Smooth muscle cell (in vitro differentiated cells): Measurements from ENCODE around the gene LHFPL3. TPM values are rescaled to one million over a fixed set of nuclear protein-coding genes. Genes with fewer than 3 reads are reported as not detected.

ENCODE experiments used
- DNase-seq: peaks from one replicate; lab custom pipeline; 2025; ENCODE audit not compliant: unreplicated experiment; lab: John Stamatoyannopoulos, UW
- H2AFZ ChIP-seq: fragments of 200-600 bp; sonication (generic); 2 replicates; pipeline ENCODE4 v1.6.0; 2016; ENCODE audit warnings: antibody characterized with exemption, low read depth, mild to moderate bottlenecking
- H3F3A ChIP-seq: fragments of 200-600 bp; sonication (generic); 2 replicates; pipeline ENCODE4 v1.6.0; 2017; ENCODE audit warnings: antibody characterized with exemption, low read depth
- H3K27ac ChIP-seq: fragments of 200-600 bp; sonication (generic); 2 replicates; pipeline ENCODE4 v1.5.1; 2016; ENCODE audit warnings: low read depth, mild to moderate bottlenecking
- H3K27me3 ChIP-seq: fragments of 200-600 bp; sonication (generic); 2 replicates; pipeline ENCODE4 v1.6.1; 2016; ENCODE audit warnings: low read depth, mild to moderate bottlenecking
- H3K36me3 ChIP-seq: fragments of 200-600 bp; sonication (generic); 2 replicates; pipeline ENCODE4 v1.5.1; 2016; ENCODE audit warnings: low read depth
- H3K4me1 ChIP-seq: fragments of 200-600 bp; sonication (generic); 2 replicates; pipeline ENCODE4 v1.5.1; 2016; ENCODE audit warnings: low read depth
- H3K4me2 ChIP-seq: fragments of 200-600 bp; sonication (generic); 2 replicates; pipeline ENCODE4 v1.6.0; 2016; ENCODE audit warnings: mild to moderate bottlenecking
- H3K4me3 ChIP-seq: fragments of 200-600 bp; sonication (generic); 2 replicates; pipeline ENCODE4 v1.5.1; 2016; ENCODE audit warnings: mild to moderate bottlenecking
- H3K79me2 ChIP-seq: fragments of 200-600 bp; sonication (generic); 2 replicates; pipeline ENCODE4 v1.6.0; 2016; ENCODE audit warnings: low read depth, mild to moderate bottlenecking
- H3K9ac ChIP-seq: fragments of 200-600 bp; sonication (generic); 2 replicates; pipeline ENCODE4 v1.6.0; 2016; ENCODE audit warnings: low read depth
- H3K9me3 ChIP-seq: fragments of 200-600 bp; sonication (generic); replicated peaks from 2 replicates; pipeline ENCODE4 v1.5.1; 2016; ENCODE audit warnings: low read depth
- H4K20me1 ChIP-seq: fragments of 200-600 bp; sonication (generic); 2 replicates; pipeline ENCODE4 v1.6.0; 2016; ENCODE audit warnings: low read depth
- WGBS: methylation state at CpG from one replicate; pipeline ENCODE4 v1.1.7; 2016; ENCODE audit warnings: low lambda C conversion rate; 5-methylcytosine and 5-hydroxymethylcytosine counted together
- polyA plus RNA-seq: library from polyadenylated mRNA; unstranded; fragments of >200 nt; fragmentation: Nextera tagmentation; extraction: Ambion mirVana; gene quantifications from 2 replicates; pipeline ENCODE4 v1.2.1, GENCODE V29; 2016
- total RNA-seq: library from RNA; depleted of rRNA; stranded (reverse); fragments of >200 nt; gene quantifications from 2 replicates; pipeline ENCODE4 v1.2.3, GENCODE V29; 2014
- TF ChIP-seq, protein P1 (sequence below): fragments of 200-600 bp; sonication (generic); IDR thresholded peaks from 2 replicates; pipeline ENCODE4 v1.5.1; 2017; ENCODE audit warnings: borderline replicate concordance, mild to moderate bottlenecking, antibody characterized with exemption; ENCODE audit not compliant: insufficient read depth, poor library complexity, severe bottlenecking

The LHFPL3 gene
- total and polyA plus RNA-seq, 2 experiments from 2014 or later, result not detected

DNA sequence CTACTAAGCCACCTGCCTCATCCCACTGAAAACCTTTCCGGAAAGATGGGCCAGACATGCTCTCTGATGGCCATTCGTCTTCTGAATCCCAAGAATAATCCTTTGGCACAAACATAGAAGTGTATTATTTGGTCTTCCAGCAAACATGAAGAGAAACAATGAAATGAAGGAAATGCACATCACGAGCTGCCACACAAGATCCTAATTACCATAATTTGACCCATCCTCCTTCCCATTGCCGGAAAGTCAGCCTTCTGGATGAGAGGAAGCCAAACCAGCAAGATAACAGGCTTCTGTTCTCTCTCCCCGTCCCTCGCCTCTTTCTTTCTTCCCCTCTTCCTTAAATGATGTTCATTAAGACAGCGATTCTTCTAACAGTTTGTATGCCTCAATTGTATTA lies 466.7 kb downstream of the LHFPL3 start:
- Histone ChIP-seq H3K27ac (no peak overlapping the region), H3K4me1 (no peaks in the 10 kb centered on the region)

DNA sequence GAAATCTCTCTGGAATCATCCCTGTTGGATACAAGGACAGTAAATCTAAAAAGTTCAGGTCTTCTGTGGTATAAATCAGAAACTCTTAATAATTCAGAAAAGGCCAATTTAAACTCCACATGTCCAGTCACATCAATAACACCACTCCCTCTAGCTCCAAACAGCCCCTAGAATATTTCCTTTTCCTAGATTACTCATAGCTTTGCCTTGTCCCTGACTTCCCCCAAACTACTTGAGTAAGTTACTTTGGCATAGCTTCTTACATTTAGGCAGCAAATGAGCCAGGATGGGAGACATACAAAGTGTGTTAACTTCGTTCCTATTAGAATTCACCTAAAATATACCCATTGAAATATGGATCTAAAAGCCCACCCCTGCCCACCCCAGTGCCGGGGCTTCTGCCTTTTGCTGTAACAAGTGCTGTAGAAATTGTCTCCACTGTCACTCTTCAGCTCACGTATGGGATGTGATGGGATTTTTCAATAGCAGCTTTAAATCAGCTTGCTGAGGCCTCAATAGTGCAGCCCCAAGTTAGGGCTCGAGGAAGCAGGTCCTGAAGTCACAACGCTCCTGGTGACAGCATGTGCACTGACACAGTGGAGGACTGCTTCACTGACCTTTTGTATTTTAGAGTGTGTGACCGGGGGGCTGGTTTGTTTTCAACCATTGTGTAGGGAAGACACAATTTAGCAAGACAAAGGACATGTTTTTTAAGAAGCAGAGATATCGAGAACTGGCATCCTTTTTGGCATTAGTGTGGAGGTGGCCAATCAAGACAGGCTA lies 467.4 kb downstream of the LHFPL3 start:
- DNase-seq, result no peak
- Histone ChIP-seq H3K9me3 (no peaks in the 10 kb centered on the region), H3K4me3 (no peak overlapping the region), H4K20me1 (no peaks in the 10 kb centered on the region), H2AFZ (no peak overlapping the region), H3K36me3 (no peaks in the 10 kb centered on the region), H3K27ac (no peak overlapping the region), H3K9ac (no peak overlapping the region), H3K27me3 (no peaks in the 10 kb centered on the region), H3F3A (no peaks in the 10 kb centered on the region), H3K79me2 (no peaks in the 10 kb centered on the region), H3K4me1 (no peaks in the 10 kb centered on the region), H3K4me2 (no peak overlapping the region)
- 86% methylated on average over 7 of the region's 7 CpGs for WGBS
- TF ChIP-seq, protein P1, sequence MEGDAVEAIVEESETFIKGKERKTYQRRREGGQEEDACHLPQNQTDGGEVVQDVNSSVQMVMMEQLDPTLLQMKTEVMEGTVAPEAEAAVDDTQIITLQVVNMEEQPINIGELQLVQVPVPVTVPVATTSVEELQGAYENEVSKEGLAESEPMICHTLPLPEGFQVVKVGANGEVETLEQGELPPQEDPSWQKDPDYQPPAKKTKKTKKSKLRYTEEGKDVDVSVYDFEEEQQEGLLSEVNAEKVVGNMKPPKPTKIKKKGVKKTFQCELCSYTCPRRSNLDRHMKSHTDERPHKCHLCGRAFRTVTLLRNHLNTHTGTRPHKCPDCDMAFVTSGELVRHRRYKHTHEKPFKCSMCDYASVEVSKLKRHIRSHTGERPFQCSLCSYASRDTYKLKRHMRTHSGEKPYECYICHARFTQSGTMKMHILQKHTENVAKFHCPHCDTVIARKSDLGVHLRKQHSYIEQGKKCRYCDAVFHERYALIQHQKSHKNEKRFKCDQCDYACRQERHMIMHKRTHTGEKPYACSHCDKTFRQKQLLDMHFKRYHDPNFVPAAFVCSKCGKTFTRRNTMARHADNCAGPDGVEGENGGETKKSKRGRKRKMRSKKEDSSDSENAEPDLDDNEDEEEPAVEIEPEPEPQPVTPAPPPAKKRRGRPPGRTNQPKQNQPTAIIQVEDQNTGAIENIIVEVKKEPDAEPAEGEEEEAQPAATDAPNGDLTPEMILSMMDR, result no peak

More for the DNA sequence above, 466.7 kb downstream of the LHFPL3 start:
- Histone ChIP-seq H3K4me2 (no peak overlapping the region), H3K27me3 (no peaks in the 10 kb centered on the region), H3K36me3 (no peaks in the 10 kb centered on the region), H3K9ac (no peak overlapping the region), H3F3A (no peaks in the 10 kb centered on the region), H2AFZ (no peak overlapping the region), H3K9me3 (no peaks in the 10 kb centered on the region), H3K4me3 (no peak overlapping the region), H4K20me1 (no peaks in the 10 kb centered on the region), H3K79me2 (no peaks in the 10 kb centered on the region)
- TF ChIP-seq, protein P1, result no peak
- WGBS, result 79% methylated on average over 7 of the region's 7 CpGs
- DNase-seq, result no peak

DNA sequence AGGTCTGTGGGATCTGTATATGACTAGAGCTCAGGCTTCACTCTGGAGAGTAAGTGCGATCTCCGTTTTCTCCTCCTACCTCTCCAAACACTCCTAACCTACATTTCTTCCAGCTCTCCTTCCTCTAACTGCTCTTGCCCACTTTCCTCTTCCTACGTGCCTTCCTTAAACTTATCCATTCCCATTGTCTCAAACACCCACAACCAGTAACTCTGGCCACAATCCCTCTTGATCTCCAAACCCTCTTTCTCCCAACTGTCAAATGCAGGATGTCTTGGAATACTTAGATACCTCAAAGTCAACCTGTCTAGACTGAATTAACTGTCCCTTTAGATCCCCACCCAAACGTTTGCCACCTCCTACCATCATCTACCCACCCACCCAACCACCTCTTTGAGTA lies 471.9 kb downstream of the LHFPL3 start:
- no peak for DNase-seq
- Histone ChIP-seq H3K27ac (no peak overlapping the region), H3K9me3 (no peaks in the 10 kb centered on the region), H3K9ac (no peak overlapping the region), H3K4me3 (no peak overlapping the region), H3K4me1 (no peaks in the 10 kb centered on the region), H3F3A (no peaks in the 10 kb centered on the region), H2AFZ (no peak overlapping the region), H3K4me2 (no peak overlapping the region), H3K27me3 (no peaks in the 10 kb centered on the region), H3K36me3 (no peaks in the 10 kb centered on the region), H3K79me2 (no peaks in the 10 kb centered on the region), H4K20me1 (no peaks in the 10 kb centered on the region)
- WGBS, result 71% methylated on average over 4 of the region's 4 CpGs
- TF ChIP-seq, protein P1, result no peak

DNA sequence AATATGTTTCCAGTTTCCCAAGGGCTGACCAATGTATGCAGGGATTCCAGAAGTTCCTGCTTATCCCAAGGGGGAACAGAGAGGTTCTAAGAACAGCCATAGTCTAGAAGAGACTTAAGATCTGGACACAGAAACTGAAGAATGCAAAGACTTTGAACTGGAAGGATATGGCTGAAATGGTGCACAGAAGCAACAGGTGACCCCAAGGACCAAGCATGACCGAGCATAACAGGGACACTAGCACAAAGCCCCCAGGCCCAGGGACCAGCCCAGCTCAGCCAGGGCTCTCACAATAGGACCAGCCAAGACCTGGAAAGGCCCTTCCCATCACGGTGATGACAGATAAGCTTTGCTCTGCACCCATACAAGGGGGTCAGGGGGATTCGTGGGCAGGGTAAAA lies 472.6 kb downstream of the LHFPL3 start:
- no peaks in the 10 kb centered on the region for H3K27me3 ChIP-seq
- no peak overlapping the region for H3K4me3 ChIP-seq

More for the DNA sequence above, 472.6 kb downstream of the LHFPL3 start:
- H3K36me3 ChIP-seq, result no peaks in the 10 kb centered on the region
- H3K4me2 ChIP-seq, result no peak overlapping the region
- WGBS, result 76% methylated on average over 3 of the region's 3 CpGs
- H3F3A ChIP-seq, result no peaks in the 10 kb centered on the region
- no peak overlapping the region for H3K9ac ChIP-seq
- DNase-seq, result no peak
- no peak overlapping the region for H3K27ac ChIP-seq
- no peaks in the 10 kb centered on the region for H4K20me1 ChIP-seq
- no peaks in the 10 kb centered on the region for H3K79me2 ChIP-seq
- no peaks in the 10 kb centered on the region for H3K4me1 ChIP-seq
- no peaks in the 10 kb centered on the region for H3K9me3 ChIP-seq
- TF ChIP-seq, protein P1, result no peak
- no peak overlapping the region for H2AFZ ChIP-seq
